H9 (cell line): ENCODE measurements around the gene DSE. TPM values are rescaled to one million over a fixed set of nuclear protein-coding genes. Genes with fewer than 3 reads are reported as not detected.

Experiments used
- DNase-seq: peaks from one replicate; pipeline ENCODE4 v3.0.0-alpha.2; 2017
- H2AFZ ChIP-seq: one replicate; pipeline ENCODE4 v1.6.1; 2013; ENCODE audit warnings: mild to moderate bottlenecking, low read length, control low read depth, moderate library complexity
- H2AK5ac ChIP-seq: 2 replicates; pipeline ENCODE4 v1.6.1; 2013; ENCODE audit warnings: low read length, control low read depth, mixed read lengths; ENCODE audit not compliant: insufficient read length
- H2BK120ac ChIP-seq: one replicate; pipeline ENCODE4 v1.6.1; 2013; ENCODE audit warnings: low read depth, mild to moderate bottlenecking, low read length, control low read depth, inconsistent platforms; ENCODE audit not compliant: poor library complexity, severe bottlenecking
- H2BK12ac ChIP-seq: 2 replicates; pipeline ENCODE4 v1.6.1; 2013; ENCODE audit warnings: low read length, control low read depth, mixed read lengths, low read depth; ENCODE audit not compliant: insufficient read length
- H2BK15ac ChIP-seq: 2 replicates; pipeline ENCODE4 v1.6.1; 2013; ENCODE audit warnings: low read depth, low read length, control low read depth
- H2BK20ac ChIP-seq: one replicate; pipeline ENCODE4 v1.6.1; 2013; ENCODE audit warnings: low read depth, mild to moderate bottlenecking, low read length, control low read depth, inconsistent platforms; ENCODE audit not compliant: poor library complexity, severe bottlenecking
- H2BK5ac ChIP-seq: 2 replicates; pipeline ENCODE4 v1.6.1; 2013; ENCODE audit warnings: low read length, control low read depth, mixed read lengths; ENCODE audit not compliant: insufficient read length
- H3K14ac ChIP-seq: 2 replicates; pipeline ENCODE4 v1.6.1; 2013; ENCODE audit warnings: low read length, control low read depth; ENCODE audit not compliant: insufficient read depth
- H3K18ac ChIP-seq: 2 replicates; pipeline ENCODE4 v1.6.1; 2013; ENCODE audit warnings: low read depth, mild to moderate bottlenecking, mixed read lengths, low read length, control low read depth; ENCODE audit not compliant: insufficient read length
- H3K23ac ChIP-seq: 2 replicates; pipeline ENCODE4 v1.6.1; 2013; ENCODE audit warnings: low read length, control low read depth, mixed read lengths, low read depth; ENCODE audit not compliant: insufficient read length
- H3K23me2 ChIP-seq: 2 replicates; pipeline ENCODE4 v1.6.1; 2013; ENCODE audit warnings: low read depth, mild to moderate bottlenecking, mixed read lengths, low read length, control low read depth; ENCODE audit not compliant: insufficient read length, poor library complexity, severe bottlenecking
- H3K27ac ChIP-seq: 2 replicates; pipeline ENCODE4 v1.5.1; 2013; ENCODE audit warnings: low read length, control low read depth, mixed read lengths, low read depth; ENCODE audit not compliant: insufficient read length
- H3K27me3 ChIP-seq: 2 replicates; pipeline ENCODE4 v1.6.1; 2013; ENCODE audit warnings: low read length, control low read depth, inconsistent platforms; ENCODE audit not compliant: insufficient read depth
- H3K4ac ChIP-seq: 2 replicates; pipeline ENCODE4 v1.6.1; 2013; ENCODE audit warnings: low read depth, mild to moderate bottlenecking, control low read depth, inconsistent platforms, low read length, moderate library complexity
- H3K4me1 ChIP-seq: 2 replicates; pipeline ENCODE4 v1.6.1; 2013; ENCODE audit warnings: low read length, control low read depth, inconsistent platforms; ENCODE audit not compliant: insufficient read depth
- H3K4me2 ChIP-seq: 2 replicates; pipeline ENCODE4 v1.6.1; 2013; ENCODE audit warnings: low read length, control low read depth, mixed read lengths; ENCODE audit not compliant: insufficient read length, insufficient read depth
- H3K56ac ChIP-seq: 2 replicates; pipeline ENCODE4 v1.6.1; 2013; ENCODE audit warnings: low read depth, mild to moderate bottlenecking, mixed read lengths, low read length, control low read depth; ENCODE audit not compliant: insufficient read length
- H3K79me1 ChIP-seq: 2 replicates; pipeline ENCODE4 v1.6.1; 2013; ENCODE audit warnings: low read depth, mild to moderate bottlenecking, moderate library complexity, low read length, control low read depth, inconsistent platforms; ENCODE audit not compliant: insufficient read depth, poor library complexity, severe bottlenecking
- H3K79me2 ChIP-seq: 2 replicates; pipeline ENCODE4 v1.6.1; 2013; ENCODE audit warnings: low read length, control low read depth, inconsistent platforms; ENCODE audit not compliant: insufficient read depth
- H3K9ac ChIP-seq: 2 replicates; pipeline ENCODE4 v1.6.1; 2013; ENCODE audit warnings: low read length, control low read depth, mixed read lengths; ENCODE audit not compliant: insufficient read length; ENCODE audit errors: extremely low read depth
- H3K9me3 ChIP-seq: one replicate; pipeline ENCODE4 v1.6.1; 2013; ENCODE audit warnings: low read depth, low read length, inconsistent platforms; ENCODE audit not compliant: control insufficient read depth
- H3T11ph ChIP-seq: one replicate; pipeline ENCODE4 v1.6.1; 2013; ENCODE audit warnings: mild to moderate bottlenecking, low read length, control low read depth, inconsistent platforms
- H4K20me1 ChIP-seq: one replicate; pipeline ENCODE4 v1.6.1; 2013; ENCODE audit not compliant: control insufficient read depth, insufficient read length, insufficient read depth
- H4K5ac ChIP-seq: 2 replicates; pipeline ENCODE4 v1.6.1; 2013; ENCODE audit warnings: low read depth, mild to moderate bottlenecking, mixed read lengths, low read length, control low read depth; ENCODE audit not compliant: insufficient read length
- H4K8ac ChIP-seq: replicated peaks from 2 replicates; pipeline ENCODE4 v1.6.1; 2013; ENCODE audit warnings: low read length, control low read depth, mixed read lengths, low read depth; ENCODE audit not compliant: insufficient read length
- H4K91ac ChIP-seq: 2 replicates; pipeline ENCODE4 v1.6.1; 2013; ENCODE audit warnings: low read depth, mild to moderate bottlenecking, moderate library complexity, mixed read lengths, low read length, control low read depth; ENCODE audit not compliant: insufficient read length
- H3K27ac Mint-ChIP-seq, 3 experiments: 2 replicates in 2 of 3; 3 replicates in 1 of 3; pipeline ENCODE4 v1.8.0; 2020 to 2021; ENCODE audit warnings: mixed read lengths in 3 of 3, mild to moderate bottlenecking in 1 of 3, moderate library complexity in 1 of 3
- H3K27me3 Mint-ChIP-seq: 2 replicates; pipeline ENCODE4 v1.8.0; 2021; ENCODE audit warnings: low read depth, mild to moderate bottlenecking, moderate library complexity, mixed read lengths
- H3K36me3 Mint-ChIP-seq, 3 experiments: 2 replicates in 2 of 3; 3 replicates in 1 of 3; pipeline ENCODE4 v1.8.0; 2020 to 2021; ENCODE audit warnings: low read depth in 3 of 3, mixed read lengths in 3 of 3; ENCODE audit not compliant: insufficient read depth in 1 of 3
- H3K4me1 Mint-ChIP-seq, 2 experiments: 2 replicates each; pipeline ENCODE4 v1.8.0; 2020; ENCODE audit warnings: mixed read lengths in 2 of 2
- H3K4me3 Mint-ChIP-seq, 2 experiments: 2 replicates in 1 of 2; 3 replicates in 1 of 2; pipeline ENCODE4 v1.8.0; 2020 to 2021; ENCODE audit warnings: mild to moderate bottlenecking in 2 of 2, mixed read lengths in 2 of 2, moderate library complexity in 1 of 2
- H3K9me3 Mint-ChIP-seq, 2 experiments: 2 replicates in 1 of 2; 3 replicates in 1 of 2; pipeline ENCODE4 v1.8.0; 2020; ENCODE audit warnings: mild to moderate bottlenecking in 2 of 2, mixed read lengths in 2 of 2, moderate library complexity in 1 of 2
- WGBS: extraction: QIAGEN DNeasy Blood & Tissue Kit; methylation state at CpG from one replicate; pipeline ENCODE4 v1.1.7; 2013; ENCODE audit warnings: missing lambda C conversion rate, low lambda C conversion rate, mixed read lengths; ENCODE audit not compliant: insufficient read length; ENCODE audit errors: extremely low coverage; 5-methylcytosine and 5-hydroxymethylcytosine counted together
- total RNA-seq: library from RNA; stranded (reverse); gene quantifications from 2 replicates; pipeline ENCODE4 v1.2.1, GENCODE V29; 2021
- TF ChIP-seq, protein P1 (sequence below): fragments of 200-600 bp; sonication (generic); conservative IDR thresholded peaks from 3 replicates; pipeline ENCODE4 v1.8.0; 2021; ENCODE audit warnings: antibody characterized with exemption, mild to moderate bottlenecking

DSE gene
- total RNA-seq, 1 experiment from 2014 or later = 45.6 TPM

DNA sequence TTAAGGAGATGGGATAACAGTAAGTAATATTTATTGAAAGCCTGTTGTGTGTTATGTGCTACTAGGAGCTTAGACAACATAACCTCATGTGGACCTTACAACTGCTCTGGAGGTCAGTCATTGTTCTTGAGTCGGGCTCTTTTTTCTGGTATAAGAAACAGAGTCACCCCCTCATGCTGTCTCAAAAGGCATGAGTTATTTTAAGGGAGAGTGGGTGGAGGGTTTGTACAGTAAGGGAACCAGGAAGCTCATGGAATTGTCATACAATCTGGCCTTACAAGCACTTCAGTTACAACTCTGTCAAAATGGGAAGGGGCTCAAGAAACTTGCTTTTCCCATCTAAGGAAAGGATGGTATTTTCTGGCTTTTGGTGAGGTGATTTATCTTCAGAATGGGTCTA lies 16.5 kb upstream of the DSE start:
- Histone ChIP-seq H4K8ac (no peak overlapping the region), H4K20me1 (no peaks in the 10 kb centered on the region), H3K23ac (no peak overlapping the region), H3T11ph (no peak overlapping the region), H3K79me2 (no peaks in the 10 kb centered on the region), H3K79me1 (no peaks in the 10 kb centered on the region), H2AFZ (no peak overlapping the region), H4K91ac (no peak overlapping the region), H2AK5ac (no peak overlapping the region), H2BK120ac (no peak overlapping the region), H3K18ac (no peak overlapping the region), H2BK15ac (no peak overlapping the region), H3K23me2 (no peaks in the 10 kb centered on the region), H3K4me1 (no peaks in the 10 kb centered on the region), H3K56ac (no peak overlapping the region), H3K9ac (no peak overlapping the region), H2BK20ac (no peak overlapping the region), H3K27me3 (no peaks in the 10 kb centered on the region), H4K5ac (no peak overlapping the region), H3K4ac (no peak overlapping the region), H2BK12ac (no peak overlapping the region), H3K4me2 (no peak overlapping the region), H3K9me3 (no peaks in the 10 kb centered on the region), H2BK5ac (no peak overlapping the region), H3K27ac (no peak overlapping the region), H3K14ac (no peak overlapping the region)
- Mint-ChIP-seq H3K4me3 (no peak overlapping the region), H3K4me1 (peaks cover 7 to 12% of the 10 kb centered on the region in 2 experiments; a peak in 3 of 4 replicates), H3K36me3 (no peaks in the 10 kb centered on the region), H3K27me3 (no peaks in the 10 kb centered on the region), H3K27ac (no peak overlapping the region), H3K9me3 (no peaks in the 10 kb centered on the region)
- WGBS = no CpG with 5 or more reads among the region's 1 CpG
- TF ChIP-seq, protein P1, sequence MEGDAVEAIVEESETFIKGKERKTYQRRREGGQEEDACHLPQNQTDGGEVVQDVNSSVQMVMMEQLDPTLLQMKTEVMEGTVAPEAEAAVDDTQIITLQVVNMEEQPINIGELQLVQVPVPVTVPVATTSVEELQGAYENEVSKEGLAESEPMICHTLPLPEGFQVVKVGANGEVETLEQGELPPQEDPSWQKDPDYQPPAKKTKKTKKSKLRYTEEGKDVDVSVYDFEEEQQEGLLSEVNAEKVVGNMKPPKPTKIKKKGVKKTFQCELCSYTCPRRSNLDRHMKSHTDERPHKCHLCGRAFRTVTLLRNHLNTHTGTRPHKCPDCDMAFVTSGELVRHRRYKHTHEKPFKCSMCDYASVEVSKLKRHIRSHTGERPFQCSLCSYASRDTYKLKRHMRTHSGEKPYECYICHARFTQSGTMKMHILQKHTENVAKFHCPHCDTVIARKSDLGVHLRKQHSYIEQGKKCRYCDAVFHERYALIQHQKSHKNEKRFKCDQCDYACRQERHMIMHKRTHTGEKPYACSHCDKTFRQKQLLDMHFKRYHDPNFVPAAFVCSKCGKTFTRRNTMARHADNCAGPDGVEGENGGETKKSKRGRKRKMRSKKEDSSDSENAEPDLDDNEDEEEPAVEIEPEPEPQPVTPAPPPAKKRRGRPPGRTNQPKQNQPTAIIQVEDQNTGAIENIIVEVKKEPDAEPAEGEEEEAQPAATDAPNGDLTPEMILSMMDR = no peak
- DNase-seq = no peak
